Measurements from ENCODE around the gene TRIM67. TPM values are rescaled to one million over a fixed set of nuclear protein-coding genes. Genes with fewer than 3 reads are reported as not detected.
A peak's percentile ranks its signal among the peaks of the same experiment; 100 is the strongest.

The TRIM67 gene
- total RNA-seq, 1 donor from 2014 or later, result not detected

DNA sequence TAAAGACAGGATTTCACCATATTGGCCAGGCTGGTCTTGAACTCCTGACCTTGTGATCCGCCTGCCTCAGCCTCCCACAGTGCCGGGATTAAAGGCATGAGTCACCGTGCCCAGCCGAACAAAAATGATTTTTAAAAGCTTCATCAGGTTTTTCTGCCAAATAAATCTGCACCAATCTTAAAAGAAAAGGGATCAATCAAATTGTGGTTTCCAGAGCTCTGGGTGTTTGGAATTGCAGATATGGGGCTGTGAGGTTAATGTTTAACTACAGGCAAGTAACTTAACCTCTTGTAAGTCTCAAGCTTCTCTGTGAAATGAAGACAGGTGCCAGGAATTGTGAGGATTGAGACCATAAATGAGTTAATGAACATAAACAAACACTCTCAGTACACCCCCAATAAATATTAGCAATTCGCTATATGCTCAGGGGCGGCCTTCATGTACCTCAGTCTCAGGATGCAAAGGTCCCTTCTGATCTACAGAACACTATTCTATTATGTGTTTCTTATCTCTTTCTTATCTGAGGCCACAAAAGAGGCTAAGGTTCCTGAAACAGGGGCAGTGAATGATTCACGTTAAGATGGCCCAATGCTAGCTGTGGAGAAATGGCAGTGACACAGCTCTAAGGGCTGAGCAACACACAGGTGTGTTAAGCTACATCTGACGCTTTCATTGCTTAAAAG, 72.0 kb downstream of the TRIM67 start:
- no peaks in the 10 kb centered on the region for H3K27me3 ChIP-seq (ENCODE audit: low read depth)
- TF ChIP-seq, protein P1, sequence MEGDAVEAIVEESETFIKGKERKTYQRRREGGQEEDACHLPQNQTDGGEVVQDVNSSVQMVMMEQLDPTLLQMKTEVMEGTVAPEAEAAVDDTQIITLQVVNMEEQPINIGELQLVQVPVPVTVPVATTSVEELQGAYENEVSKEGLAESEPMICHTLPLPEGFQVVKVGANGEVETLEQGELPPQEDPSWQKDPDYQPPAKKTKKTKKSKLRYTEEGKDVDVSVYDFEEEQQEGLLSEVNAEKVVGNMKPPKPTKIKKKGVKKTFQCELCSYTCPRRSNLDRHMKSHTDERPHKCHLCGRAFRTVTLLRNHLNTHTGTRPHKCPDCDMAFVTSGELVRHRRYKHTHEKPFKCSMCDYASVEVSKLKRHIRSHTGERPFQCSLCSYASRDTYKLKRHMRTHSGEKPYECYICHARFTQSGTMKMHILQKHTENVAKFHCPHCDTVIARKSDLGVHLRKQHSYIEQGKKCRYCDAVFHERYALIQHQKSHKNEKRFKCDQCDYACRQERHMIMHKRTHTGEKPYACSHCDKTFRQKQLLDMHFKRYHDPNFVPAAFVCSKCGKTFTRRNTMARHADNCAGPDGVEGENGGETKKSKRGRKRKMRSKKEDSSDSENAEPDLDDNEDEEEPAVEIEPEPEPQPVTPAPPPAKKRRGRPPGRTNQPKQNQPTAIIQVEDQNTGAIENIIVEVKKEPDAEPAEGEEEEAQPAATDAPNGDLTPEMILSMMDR (IDR thresholded peaks at IDR 0.05), result no peak
- H3K27ac ChIP-seq, result no peak overlapping the region
- no peak overlapping the region for H3K4me3 ChIP-seq
- H3K9me3 ChIP-seq, result no peaks in the 10 kb centered on the region
- peaks cover 50% of the 10 kb centered on the region for H3K36me3 ChIP-seq
- DNase-seq (no peak), ATAC-seq (peak; percentile 32 to 70)
- H3K4me1 ChIP-seq, result peaks cover 4% of the 10 kb centered on the region
- intact Hi-C loops (cut with DNase I), result no loop called here

DNA sequence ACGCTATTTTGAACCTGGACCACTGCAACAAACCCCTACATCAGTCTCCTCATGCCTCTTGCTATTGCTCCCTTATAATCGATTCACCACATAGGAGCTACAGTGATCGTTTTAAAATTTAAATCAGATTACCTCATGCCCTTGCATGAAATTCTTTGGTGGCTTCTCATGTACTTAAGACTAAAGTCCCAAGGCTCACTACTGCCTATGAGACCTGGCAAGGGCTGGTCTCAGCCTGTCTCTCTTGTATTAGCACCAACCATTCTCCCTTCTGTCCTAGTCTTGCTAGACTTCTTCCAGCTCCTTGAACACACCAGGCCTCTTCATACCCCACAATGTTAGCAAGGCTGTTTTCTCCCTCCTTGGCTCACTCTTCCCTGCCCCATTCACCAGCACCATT, 72.6 kb downstream of the TRIM67 start:
- TF ChIP-seq, protein P1 (IDR thresholded peaks at IDR 0.05), result no peak
- no peaks in the 10 kb centered on the region for H3K9me3 ChIP-seq
- peaks cover 50% of the 10 kb centered on the region for H3K36me3 ChIP-seq
- DNase-seq, result no peak
- H3K4me3 ChIP-seq, result no peak overlapping the region
- H3K27me3 ChIP-seq (ENCODE audit: low read depth), result no peaks in the 10 kb centered on the region
- H3K27ac ChIP-seq, result no peak overlapping the region
- peaks cover 5% of the 10 kb centered on the region for H3K4me1 ChIP-seq
- no peak for ATAC-seq
- intact Hi-C loops (cut with DNase I), result no loop called here

DNA sequence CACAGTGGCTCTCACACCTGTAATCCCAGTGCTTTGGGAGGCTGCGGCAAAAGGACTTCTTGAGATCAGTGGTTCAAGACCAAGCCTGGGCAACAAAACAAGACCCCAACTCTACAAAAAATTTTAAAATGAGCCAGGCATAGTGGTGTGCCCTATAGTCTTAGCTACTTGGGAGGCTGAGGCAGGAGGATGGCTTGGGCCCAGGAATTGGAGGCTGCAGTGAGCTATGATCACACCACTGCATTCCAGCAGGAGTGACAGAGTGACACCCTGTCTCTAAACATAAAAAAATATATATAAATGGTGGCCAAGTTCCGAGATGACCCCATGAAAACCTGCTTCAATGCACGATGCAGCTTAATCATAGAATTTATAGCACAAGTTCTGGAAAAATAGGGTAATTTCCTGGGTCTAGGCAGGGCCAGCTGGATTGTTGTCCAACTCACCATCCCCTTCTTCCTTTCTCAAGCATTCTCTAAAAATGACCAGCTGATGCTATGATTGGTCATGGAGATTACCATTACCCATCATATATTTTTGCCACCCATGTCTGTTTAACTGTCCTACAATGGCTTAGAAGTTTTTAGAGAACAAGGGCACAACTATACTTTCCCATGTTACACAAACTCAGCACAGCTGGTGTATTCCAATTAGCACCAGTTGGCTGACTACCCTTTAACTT, 73.8 kb downstream of the TRIM67 start:
- H3K4me1 ChIP-seq, result peaks cover 15% of the 10 kb centered on the region
- H3K9me3 ChIP-seq, result no peaks in the 10 kb centered on the region
- intact Hi-C loops (cut with DNase I), result no loop called here
- no peak overlapping the region for H3K27ac ChIP-seq
- TF ChIP-seq, protein P1 (IDR thresholded peaks at IDR 0.05), result no peak
- peaks cover 39% of the 10 kb centered on the region for H3K36me3 ChIP-seq
- no peak overlapping the region for H3K4me3 ChIP-seq
- ATAC-seq (no peak), DNase-seq (no peak)
- no peaks in the 10 kb centered on the region for H3K27me3 ChIP-seq (ENCODE audit: low read depth)

DNA sequence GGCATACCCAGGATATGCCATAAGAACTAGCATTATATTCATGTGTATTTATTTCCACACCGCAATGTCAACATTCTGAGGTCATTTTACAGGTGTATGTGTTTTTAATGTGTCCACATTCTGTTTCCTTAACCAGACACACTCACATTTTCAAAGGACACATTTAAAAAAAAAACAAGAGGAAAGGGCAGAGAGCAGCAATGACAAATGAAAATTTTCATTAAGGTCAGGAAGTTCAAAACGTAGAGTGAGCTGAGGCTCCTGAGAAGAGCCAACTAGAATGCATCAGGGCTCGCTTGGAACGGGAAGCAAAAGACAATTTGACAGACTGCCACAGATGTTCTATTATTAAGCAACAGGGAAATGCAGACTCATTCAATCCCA, 74.3 kb downstream of the TRIM67 start:
- Histone ChIP-seq H3K9me3 (no peaks in the 10 kb centered on the region), H3K36me3 (peaks cover 33% of the 10 kb centered on the region), H3K27ac (no peak overlapping the region), H3K27me3 (ENCODE audit: low read depth) (no peaks in the 10 kb centered on the region), H3K4me1 (peaks cover 15% of the 10 kb centered on the region), H3K4me3 (no peak overlapping the region)
- intact Hi-C loops (cut with DNase I), result no loop called here
- ATAC-seq (no peak), DNase-seq (no peak)
- TF ChIP-seq, protein P1 (IDR thresholded peaks at IDR 0.05), result no peak

DNA sequence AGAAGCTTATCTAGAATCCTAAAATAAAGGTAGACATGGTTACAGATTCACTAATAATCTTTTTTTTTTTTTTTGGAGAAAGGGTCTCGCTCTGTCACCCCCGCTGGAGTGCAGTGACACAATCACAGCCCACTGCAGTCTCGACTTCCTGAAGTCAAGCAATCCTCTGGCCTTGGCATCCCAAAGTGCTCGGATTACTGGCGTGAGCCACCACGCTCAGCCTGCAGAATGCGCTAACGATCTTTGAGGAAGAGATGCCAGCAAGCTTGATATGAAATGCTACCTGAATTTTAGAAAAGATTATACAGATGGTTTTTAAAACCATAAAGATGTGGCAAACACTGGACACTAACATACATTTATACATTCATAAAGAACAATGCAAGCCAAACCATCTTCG, 75.1 kb downstream of the TRIM67 start:
- Histone ChIP-seq H3K27ac (no peak overlapping the region), H3K36me3 (peaks cover 32% of the 10 kb centered on the region), H3K4me1 (peaks cover 18% of the 10 kb centered on the region), H3K9me3 (no peaks in the 10 kb centered on the region), H3K4me3 (no peak overlapping the region), H3K27me3 (ENCODE audit: low read depth) (no peaks in the 10 kb centered on the region)
- intact Hi-C loops (cut with DNase I), result no loop called here
- TF ChIP-seq, protein P1 (IDR thresholded peaks at IDR 0.05), result no peak
- DNase-seq, result no peak
- no peak for ATAC-seq

Data from lower lobe of right lung (tissue), 2 donors.